DMS79 treated with DMSO at 0.1 percent for 48 hours (cell line): Measurements from ENCODE around the gene LAMB1.
A peak's percentile ranks its signal among the peaks of the same experiment; 100 is the strongest.

Source experiments
- DNase-seq: peaks from one replicate; lab custom pipeline; 2025; lab: John Stamatoyannopoulos, UW

LAMB1 gene

DNA sequence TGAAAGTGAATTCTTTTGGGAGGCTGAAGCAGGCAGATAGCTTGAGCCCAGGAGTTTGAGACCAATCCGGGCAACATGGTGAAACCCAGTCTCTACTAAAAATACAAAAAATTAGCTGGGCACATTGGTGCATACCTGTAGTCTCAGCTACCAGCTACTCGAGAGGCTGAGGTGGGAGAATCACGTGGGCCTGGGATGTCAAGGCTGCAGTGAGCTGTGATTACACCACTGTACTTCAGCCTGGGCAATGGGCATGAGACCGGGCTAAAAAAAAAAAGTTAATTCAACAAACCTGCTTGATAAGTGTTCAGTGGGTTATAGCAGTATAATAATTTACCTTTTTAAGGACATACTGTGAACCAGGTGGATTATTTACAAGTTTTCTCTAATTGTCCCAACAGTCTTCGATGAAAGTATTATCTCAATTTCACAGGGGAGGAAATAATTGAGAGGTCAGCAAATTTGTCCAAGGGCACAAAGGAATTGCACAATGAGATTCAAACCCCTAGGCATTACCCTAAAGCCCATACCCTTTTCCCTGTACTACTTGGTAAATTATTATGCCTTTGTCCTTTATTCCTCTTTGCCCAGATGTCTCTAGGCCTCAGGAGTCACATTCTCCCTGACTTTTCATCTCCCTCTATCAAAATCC, 125.1 kb downstream of the LAMB1 start:
- no peak for DNase-seq

GRCh38 chr7:107876916-107877315, 126.0 kb downstream of the LAMB1 start:
- peak; percentile 98 for DNase-seq

DNA sequence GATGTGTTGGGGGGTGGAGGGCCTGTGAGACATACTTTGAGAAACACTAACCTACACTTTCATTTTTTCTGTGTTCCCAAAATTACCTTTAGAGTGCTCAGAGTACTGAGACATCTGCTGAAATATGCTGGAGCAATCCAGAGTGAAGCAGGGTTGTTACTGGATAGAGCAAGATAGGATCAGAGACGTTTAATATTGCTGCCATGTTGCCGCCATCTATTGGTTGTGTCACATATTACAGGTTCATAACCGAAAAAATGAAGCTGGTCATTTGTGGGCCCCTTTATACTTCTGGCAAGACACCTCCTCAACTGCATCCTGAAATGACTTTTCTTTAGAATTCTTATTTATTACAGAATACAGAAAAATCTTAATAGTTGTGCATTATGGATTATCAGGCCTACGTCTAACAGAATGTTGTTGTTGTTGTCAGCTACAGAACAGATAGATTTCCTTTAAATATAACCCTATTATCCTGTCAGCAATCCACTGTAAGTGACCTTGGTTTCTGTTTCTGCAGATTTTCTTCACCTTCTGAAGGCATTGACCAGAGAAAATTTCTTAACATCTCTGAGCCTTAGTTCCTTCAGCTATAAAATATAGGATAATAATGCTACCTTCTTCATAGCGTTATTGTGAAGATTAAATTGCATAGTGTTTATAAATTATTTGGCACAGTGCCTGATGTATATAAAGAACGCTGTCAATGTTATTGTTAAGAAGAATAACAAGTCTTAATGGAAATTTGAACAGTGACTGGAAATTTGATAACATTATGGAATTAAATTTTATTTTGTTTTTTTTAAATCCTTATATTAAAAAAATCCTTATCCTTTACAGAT, 128.1 kb downstream of the LAMB1 start:
- peak; percentile 79 for DNase-seq

- DNase-seq = no peak
Measured at GRCh38 chr7:107874111-107874510, 128.8 kb downstream of the LAMB1 start.
